ENCODE results near the gene LMX1B.

Gene LMX1B

DNA sequence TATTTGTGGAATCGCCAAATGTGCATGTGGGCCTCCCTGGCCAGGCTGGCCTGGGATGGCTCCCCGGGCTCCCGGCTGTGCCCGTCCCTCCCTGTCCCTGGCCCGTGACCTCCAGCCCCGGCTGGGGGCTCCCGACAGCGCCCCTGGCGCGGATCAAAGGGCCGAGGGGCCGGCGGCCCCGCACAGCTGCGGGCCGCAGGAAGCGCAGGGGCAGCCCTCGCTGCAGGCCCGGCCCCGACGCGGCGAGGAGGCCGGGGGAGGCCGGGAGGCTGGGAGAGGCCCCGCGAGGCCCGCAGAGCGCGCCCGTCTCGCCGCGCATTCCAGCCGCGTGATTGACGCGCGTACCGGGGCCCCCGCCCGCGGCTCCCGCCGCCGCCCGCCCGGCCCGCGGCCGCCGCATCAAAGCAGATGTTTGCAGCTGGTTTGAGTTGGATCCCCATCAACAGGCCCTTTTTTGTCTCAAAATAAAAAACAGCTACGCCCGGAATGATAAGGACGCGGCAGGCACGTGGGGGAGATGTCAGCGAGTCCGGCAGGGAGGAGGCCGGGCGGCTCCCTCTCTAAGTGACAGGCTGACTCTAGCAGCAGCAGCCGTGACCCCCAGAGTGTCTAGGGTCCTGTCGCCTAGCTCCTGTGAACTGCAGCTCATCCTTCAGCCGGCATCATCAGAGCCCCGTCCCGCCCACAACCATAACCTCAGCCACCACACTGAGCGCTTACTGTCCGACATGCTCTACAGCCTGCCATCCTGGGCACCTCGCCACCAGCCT is 69.4 kb downstream of the LMX1B start:
- intact Hi-C loops (cut with DNase I): no loop called here
- DNase-seq: peak in 1 of 42 donors; percentile 6

DNA sequence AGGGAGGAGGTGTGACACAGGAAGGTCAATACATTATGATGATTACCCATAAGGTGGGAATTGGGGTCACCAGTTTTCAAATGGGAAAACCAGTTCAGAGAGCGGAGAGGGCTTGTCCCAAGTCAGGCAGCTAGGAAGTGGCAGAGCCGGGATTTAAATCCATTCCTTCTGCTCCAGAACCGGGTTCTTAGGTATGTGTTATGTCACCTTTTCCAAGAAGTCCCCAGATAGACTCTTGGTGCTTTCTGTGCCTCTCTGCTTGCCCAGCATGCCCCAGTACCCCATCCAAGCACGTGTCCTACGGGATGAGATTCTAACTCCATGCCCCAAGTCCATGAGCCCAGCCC is 69.9 kb downstream of the LMX1B start:
- DNase-seq: no peak
- intact Hi-C loops (cut with DNase I): no loop called here

DNA sequence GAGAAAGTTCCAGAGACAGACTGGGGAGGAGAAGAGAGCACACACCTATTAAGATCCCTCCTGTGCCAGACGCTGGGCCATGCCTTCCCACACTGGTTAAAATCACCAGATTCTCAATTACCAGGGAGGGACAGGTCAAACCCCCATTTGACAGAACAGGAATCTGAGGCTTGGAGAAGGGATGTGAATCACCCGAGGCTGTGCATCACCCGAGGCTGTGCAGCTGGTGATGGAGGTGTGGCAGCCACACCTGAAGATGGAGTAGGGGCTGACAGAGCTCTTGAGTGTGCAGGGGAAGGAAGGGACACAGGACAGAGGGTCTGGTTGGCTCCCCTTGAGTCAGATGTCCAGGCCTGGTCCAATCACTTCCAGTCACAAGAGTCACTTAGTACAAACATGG is 70.6 kb downstream of the LMX1B start:
- intact Hi-C loops (cut with DNase I): no loop called here
- no peak for DNase-seq

GRCh38 chr9:126684965-126685465 is 71.3 kb downstream of the LMX1B start:
- DNase-seq: no peak
- intact Hi-C loops (cut with DNase I): no loop called here

DNA sequence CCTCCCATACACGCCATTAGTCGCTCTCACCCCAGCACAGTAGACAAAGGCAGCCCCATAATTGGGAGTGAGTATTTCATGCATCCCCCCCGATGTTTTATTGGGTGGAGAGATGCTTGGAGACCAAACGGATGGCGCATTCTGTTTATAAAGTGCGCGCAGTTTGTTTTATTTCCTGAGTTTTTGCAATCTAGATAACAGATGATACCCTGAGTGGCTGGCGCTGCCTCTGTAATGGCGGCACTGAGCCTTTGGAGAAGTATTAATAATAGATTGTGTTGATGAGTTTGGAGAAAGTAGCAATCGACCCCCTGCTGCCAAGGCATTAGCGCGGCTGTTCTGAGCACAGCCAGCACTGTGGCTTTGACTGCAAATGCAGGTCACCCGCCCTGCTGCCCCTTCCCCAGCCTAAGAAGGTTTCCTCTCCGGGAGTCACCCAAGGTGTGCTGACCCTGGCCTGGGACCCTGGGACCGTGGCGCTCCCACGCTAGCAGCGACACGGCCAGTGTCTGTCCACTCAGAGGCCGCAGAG is 74.3 kb downstream of the LMX1B start:
- DNase-seq: no peak
- intact Hi-C loops (cut with DNase I): no loop called here

GRCh38 chr9:126688617-126689016 is 74.9 kb downstream of the LMX1B start:
- intact Hi-C loops (cut with DNase I): no loop called here

GRCh38 chr9:126689027-126689825 is 75.5 kb downstream of the LMX1B start:
- intact Hi-C loops (cut with DNase I): no loop called here
- DNase-seq: no peak

More at GRCh38 chr9:126688617-126689016, 74.9 kb downstream of the LMX1B start:
- no peak for DNase-seq

- DNase-seq: peak in 23 of 42 donors; percentile 13 to 71 (median 45)
- intact Hi-C loops (cut with DNase I): no loop called here
Observed at GRCh38 chr9:126690431-126691051, 76.8 kb downstream of the LMX1B start.

- intact Hi-C loops (cut with DNase I): no loop called here
- peak in 1 of 42 donors; percentile 2 for DNase-seq
Observed at GRCh38 chr9:126692041-126692758, 78.5 kb downstream of the LMX1B start.

DNA sequence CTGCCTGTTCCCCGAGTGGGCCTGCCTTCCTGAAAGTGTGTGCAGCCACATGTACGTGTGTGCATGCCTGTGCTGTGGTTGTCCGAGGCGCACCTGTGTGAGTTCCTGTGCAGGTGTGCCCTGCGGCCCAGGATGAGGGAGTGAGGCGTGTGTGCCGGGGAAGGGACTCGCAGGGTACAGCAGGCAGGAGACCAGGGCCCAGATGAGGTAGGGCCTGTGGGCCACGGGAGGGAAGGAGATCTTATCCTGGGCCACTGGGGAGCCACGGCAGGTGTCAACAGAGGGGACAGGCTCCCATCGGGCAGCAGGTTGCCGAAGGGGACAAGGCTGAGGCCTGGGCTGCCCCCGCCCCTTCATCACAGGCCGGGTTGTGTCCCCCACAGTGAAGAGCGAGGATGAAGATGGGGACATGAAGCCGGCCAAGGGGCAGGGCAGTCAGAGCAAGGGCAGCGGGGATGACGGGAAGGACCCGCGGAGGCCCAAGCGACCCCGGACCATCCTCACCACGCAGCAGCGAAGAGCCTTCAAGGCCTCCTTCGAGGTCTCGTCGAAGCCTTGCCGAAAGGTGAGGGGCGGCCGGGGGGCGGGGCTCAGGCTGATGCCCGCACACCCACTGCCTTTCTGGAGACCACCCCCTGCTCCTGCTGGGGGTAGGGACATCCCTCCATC is 79.2 kb downstream of the LMX1B start:
- intact Hi-C loops (cut with DNase I): no loop called here
- peak in 1 of 42 donors; percentile 0 for DNase-seq

- DNase-seq: no peak
- intact Hi-C loops (cut with DNase I): no loop called here
Observed at GRCh38 chr9:126693428-126693944, 79.8 kb downstream of the LMX1B start.

- no peak for DNase-seq
- intact Hi-C loops (cut with DNase I): no loop called here
Observed at GRCh38 chr9:126694206-126695081, 80.7 kb downstream of the LMX1B start.

DNA sequence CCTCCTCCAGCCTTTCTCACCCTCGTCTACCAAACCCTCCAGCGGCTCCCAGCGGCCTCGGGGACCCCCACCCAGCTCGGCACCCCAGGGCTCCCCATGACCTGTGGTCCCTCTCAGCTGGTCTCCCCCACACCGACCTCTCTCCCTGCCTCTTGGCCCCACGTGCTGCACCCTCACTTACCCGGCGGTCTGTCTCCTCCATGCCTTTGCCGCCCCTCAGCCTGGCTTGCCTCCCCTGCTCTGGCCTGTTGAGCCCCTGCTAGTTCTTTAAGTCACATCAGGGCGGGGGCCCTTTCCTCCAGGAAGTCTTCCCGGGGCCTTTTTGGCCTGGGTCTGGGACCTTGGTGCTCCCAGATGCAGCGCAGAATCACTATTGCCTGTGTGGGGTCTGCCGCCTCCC is 81.5 kb downstream of the LMX1B start:
- intact Hi-C loops (cut with DNase I): no loop called here
- DNase-seq: no peak

- intact Hi-C loops (cut with DNase I): no loop called here
- DNase-seq: no peak
Observed at GRCh38 chr9:126695701-126696400, 82.1 kb downstream of the LMX1B start.

- intact Hi-C loops (cut with DNase I): no loop called here
- DNase-seq: no peak
Observed at GRCh38 chr9:126696401-126697145, 82.8 kb downstream of the LMX1B start.

- intact Hi-C loops (cut with DNase I): no loop called here
- no peak for DNase-seq
Observed at GRCh38 chr9:126697330-126697729, 83.6 kb downstream of the LMX1B start.

Measured in head of caudate nucleus (tissue), 42 donors.